C1 segment of cervical spinal cord (tissue), 14 donors: ENCODE data around the gene SAMD5.
"Not testable (repeated sequence)": the region's sequence is repeated elsewhere in the genome, so short reads cannot be mapped to it uniquely, and the experiment has no call there.

ENCODE experiments used
- DNase-seq, 14 donors: peaks; one replicate each; lab custom pipeline; 2025; lab: John Stamatoyannopoulos, UW

The SAMD5 gene

DNA sequence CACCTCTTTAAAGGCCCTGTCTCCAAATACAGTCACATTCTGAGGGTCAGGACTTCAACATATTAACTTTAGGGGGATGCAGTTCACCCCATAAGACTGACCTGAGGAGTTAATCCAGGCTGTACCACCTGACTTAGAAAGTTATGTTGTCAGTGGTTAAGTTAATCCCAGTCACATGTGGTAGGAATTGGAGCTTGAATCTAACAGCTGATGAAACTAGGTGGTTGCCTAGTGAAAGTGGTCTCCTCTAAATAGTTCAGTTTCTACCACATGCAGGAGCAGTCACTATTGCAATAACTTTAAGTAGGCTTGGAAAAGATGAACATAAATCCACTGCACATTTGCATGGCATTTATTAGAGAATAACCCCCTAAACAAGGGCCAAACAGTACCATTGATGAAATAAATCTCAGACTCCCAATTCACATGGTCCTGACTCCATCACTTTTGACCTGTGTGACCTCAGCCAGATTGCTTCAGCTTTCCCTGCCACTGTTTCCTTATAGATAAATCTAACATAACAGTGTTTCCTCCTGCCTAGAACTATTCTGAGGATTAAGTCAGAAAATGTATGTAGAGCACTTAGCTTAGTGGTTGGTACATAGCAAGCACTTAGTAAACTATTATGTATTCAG lies 20.1 kb downstream of the SAMD5 start:
- DNase-seq = no peak

DNA sequence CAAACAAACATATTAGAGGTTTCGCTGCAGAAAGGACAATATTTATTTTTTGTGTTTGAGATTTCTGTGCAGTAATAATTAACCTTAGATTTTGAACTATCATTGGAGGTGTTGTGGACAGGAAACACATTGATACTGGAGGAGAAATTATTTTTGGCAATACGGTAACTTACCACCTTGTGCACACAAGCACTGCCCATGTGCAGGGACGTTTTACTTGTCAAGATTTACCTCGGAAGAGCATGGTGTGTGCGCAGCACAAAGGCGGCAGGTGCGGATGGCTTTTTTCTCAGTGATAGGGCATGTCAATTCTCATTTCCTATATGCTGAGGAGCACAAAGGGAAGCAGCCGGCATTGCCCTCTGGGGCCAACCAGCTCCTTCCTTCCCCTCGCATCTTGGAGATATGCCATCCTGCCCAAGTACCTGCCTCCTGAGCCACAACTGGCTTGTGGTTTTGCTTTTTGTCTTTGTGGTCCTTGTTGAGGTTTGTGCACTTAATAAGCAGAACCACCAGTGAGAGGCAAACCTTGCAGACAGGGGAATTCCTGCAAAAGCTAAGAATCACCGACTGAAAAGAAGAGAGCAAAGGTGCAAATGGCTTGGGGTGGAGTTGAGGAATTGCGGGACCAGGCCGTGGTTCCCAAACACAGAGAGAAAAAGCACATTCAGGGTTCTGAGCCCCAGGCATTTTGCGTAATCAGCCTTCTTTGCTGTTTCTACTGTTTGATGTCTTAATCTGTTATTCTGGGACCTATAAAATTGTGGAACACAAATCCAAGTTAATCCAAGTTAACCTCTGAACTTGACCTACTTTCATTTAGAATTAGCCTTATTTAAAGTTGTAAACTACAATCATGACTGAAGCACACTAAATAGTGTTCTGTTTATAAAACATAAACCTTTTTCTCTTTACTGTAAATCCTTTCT lies 21.9 kb downstream of the SAMD5 start:
- no peak for DNase-seq

DNA sequence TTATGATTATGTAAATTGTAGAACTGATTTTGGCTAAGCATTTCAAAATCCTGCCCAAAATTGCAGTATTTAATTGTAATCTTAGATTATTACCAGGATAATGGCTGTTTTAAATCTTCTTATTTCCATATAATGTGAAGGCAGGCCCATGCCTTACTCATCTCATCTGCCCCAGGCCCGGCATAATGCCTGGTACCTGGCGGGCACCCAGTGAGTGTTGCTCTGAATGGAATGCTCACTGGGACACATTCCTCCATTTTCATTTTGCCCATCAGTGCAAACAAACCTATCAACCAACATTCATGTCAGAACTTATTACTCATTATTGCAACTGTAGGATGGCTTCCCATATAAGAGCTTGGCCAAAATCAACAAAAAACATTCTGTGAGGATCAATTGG lies 22.8 kb downstream of the SAMD5 start:
- DNase-seq = no peak

DNA sequence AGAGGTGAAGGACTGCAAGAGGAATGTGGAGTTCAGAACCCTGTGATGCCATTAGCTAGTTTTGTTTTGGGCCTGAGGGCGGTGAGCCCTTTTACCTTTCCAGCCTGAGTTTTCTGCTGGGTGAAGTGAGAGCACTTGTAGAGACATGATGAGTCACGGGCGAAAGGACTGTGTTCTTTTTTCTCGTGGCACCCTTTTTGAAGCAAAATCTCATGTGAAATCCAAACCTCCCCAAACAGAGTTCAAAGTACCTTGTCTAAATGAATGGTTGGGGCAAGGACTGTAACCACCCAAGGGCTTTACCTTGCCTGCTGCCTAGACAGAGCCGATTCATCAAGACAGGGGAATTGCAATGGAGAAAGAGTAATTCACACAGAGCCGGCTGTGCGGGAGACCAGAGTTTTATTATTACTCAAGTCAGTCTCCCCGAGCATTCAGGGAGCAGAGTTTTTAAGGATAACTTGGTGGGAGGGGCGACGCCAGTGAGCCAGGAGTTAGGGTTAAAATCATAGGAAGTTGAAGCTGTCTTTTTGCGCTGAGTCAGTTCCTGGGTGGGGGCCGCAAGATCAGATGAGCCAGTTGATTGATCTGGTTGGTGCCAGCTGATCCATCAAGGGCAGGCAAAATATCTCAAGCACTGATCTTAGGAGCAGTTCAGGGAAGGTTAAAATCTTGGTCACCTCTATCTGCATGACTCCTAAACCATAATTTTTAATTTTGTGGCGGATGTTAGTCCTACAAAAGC lies 25.8 kb downstream of the SAMD5 start:
- DNase-seq = no peak

DNA sequence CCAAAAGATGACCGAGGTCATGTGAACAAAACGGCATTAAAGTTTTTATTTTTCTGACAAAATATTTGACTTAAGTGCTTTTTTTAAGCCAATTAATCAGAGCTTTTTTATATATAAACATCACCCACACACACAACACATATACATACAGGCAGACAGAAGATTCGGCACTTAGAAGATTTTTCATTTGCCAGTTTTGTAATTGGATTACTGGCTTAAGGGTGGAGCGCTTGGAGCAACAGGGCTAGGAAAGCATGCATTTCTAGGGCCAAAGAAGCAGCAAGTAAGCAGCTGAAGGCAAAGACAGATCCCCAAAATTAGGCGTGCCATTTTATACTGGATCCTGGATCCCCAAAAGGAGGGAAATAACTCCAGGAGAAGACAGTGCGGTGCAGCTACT lies 30.3 kb downstream of the SAMD5 start:
- DNase-seq = no peak

DNA sequence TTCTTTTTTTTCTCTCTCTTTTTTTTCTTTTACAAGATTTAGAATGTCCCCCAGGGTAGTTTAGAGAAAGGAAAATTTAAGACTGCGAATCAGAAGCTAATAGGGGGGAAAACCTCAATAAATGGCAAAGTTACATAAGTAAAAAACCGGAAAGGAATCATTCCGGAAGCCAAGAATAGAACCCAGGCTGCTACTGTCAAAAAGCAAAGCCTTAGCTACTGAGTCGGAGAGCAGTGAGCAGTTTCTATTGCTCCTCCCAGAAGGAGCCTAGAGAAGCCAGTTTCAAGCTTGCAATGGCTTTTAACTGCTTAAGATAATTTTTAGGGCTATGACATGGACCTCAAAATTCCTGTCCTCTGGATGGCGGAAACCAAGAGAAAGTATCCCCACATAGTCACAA lies 31.6 kb downstream of the SAMD5 start:
- no peak for DNase-seq

DNA sequence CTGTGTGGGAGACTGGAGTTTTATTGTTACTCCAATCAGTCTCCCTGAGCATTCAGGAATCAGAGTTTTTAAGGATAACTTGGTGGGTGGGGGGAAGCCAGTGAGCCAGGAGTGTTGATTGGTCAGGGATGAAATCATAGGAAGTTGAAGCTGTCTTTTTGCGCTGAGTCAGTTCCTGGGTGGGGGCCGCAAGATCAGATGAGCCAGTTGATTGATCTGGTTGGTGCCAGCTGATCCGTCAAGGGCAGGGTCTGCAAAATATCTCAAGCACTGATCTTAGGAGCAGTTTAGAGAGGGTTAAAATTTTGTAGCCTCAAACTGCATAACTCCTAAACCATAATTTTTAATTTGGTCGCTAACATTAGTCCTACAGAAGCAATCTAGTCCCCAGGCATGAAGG lies 33.9 kb downstream of the SAMD5 start:
- DNase-seq = not testable (repeated sequence)

DNA sequence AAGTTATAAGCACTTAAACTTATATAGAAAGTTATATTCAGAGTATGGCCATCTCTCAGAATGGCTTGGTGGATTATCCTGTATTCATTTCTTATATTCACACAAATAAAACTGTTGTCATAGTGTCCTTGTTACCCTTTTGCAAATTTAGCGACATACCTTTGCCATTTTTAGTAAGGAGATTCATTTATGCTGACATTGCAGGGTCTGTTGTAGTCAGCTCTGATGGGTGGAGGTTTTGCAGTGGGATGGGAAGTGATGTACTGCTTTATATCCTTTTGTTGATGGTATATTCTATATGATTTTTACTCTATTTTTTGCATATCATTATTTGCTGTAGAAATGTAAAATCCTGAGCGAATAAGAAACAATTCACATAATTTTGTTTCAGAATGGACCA lies 35.9 kb downstream of the SAMD5 start:
- DNase-seq = no peak

DNA sequence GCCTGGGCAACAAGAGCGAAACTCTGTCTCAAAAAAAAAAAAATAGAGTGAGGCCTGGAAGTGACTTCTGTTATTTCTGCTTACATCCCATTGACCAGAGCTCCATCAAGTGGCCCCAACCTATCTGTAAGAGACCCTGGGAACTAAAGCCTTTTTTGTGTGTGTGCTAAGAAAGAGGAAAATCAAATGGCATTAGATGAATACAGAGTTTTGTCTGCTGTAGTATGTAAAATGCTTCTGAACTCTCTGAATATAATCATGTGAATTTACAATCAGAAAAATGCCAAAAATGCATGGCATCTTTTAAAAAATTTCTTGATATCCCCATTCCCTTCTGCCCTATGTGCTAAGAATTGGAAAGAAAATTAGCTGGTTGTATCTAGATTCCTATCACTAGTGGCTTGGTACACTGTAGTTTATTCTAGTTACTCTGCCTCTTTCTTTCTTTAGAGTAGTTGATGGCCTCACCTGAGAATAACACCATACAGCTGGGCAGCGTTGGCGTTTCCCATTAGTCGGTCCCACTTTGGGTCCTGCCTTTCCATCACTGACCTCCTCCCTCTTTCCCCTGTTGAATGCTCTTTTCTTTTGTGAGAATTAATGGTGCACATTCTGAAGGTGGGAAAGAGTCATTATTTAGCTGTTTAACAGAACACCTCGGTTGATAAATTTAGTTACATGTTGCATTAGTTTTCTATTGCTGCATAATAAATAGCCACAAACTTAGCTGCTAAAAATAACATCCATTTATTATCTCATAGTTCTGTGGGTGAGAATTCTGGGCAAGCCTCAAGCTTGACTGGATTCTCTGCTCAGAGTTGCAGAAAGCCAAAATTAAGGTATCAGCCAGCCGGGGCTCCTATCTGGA lies 38.2 kb downstream of the SAMD5 start:
- no peak for DNase-seq

DNA sequence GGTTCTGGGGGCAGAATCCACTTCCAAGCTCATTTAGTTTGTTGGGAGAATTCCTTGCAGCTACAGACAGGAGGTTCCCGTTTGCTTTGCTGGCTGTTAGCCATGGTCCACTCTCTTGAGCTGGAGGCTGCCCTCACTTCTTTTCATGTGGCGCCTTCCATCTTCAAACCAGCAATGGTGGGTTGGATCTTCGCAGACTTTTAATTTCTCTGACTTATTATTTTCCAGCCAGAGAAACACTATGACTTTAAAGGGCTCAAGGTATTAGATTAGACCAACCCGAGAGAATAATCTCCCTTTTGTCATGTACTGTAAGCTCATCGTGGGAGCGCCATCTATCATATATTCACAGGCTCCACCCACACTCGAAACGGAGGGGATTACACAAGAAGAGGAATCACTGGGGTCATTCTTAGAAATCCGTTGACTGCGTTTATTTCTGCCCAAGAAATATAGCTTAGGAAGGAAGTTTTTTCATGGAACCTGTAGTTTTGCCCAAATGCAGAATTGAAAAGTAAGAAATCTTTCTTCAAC lies 38.9 kb downstream of the SAMD5 start:
- no peak for DNase-seq

DNA sequence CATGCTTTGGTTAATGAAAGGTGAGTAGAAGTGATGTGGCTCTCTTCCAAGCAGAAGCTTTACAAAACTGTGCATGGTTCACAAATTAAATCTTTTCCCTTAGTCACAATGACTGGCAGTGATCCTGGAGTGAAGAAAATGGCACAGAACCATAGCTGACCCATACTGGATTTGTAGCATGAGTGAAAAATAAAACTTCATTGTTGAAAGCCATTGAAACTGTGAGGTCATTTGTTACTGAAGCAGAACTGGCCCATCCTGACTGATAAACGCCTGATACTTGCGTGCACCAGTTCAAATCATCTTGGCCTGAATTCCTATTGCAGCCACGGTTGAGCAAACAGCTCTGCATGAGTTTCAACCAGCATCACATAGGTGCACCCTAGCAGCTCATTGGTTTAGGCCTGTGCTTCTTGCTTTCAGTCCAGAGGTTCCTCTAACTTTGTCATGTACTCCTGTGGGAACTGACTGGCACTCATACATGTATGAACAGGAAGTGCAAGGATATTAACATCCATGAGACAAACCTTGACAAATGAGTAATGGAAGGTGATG lies 40.5 kb downstream of the SAMD5 start:
- no peak for DNase-seq

DNA sequence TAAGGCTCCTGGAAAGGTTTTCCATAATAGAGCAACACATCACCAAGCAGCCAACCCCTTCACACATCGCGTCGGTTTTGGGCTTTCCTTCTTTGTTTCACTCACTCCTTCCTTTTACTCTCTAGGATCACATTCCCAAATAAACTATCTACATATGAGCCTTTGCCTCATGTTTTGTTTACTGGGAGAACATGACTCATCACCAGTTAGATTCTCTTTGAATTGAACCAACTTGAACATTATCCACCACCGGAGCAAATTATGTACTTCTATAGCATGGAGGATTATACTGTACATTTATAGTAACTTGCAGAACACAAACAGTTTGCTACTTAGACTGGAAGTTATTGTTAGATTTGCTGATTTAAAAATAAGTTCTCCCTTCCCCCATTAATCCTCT lies 41.0 kb downstream of the SAMD5 start:
- no peak for DNase-seq

DNA sequence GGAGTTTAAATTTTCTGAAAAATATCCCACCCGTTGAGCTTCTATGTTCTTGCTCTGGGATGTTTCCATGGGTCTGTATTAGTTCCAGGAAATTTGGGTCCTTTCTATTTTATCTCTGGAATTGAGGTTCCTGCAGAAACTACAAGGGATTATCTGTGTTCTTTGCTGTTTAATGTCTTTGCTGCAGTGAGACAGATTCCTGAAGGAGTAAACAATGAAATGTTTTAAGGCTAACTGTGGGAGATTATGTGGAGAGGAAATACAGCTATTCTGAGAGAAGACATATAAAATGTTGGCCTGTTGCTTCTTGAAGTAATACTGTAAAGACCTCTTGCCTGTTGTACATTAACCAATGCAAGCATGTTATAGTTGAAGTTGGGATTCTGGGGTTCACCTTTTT lies 43.5 kb downstream of the SAMD5 start:
- DNase-seq = no peak

DNA sequence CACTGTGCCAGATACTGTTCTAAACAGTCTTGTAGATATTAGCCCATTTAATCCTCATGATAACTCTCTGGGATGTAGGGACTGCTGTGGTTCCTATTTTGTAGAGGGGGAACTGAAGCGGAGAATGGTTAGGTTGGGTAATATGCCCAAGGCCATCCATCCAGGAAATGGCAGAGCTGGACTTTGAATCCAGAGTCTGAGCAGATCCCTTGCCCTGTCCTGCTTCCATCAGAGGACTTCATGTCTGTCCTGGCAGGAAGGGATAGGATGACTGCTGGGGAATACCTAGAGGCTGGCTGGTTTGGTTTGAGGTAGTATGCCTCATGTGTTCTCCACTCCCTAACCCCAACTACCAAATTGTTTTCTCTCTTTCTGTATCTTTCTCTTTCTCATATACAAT lies 44.6 kb downstream of the SAMD5 start:
- DNase-seq = no peak

DNA sequence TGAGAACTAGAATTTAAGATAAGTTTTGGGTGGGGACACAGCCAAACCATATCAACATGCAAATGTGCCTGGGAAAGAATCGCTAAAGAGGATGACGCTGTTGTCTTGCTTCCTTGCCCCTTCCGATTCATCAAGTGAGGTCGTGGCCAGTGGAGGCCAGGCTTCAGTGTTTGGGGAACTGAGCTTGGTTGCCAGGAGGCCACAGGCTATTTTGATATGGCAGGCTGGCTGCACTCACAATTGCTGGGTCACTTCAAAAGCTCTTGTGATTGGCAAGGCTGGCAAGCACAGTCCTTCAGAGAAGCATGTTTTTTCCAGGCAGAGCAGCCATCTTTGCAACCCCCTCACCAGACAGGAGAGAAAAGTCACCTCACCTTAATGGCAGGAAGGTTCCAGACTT lies 45.8 kb downstream of the SAMD5 start:
- DNase-seq = no peak

DNA sequence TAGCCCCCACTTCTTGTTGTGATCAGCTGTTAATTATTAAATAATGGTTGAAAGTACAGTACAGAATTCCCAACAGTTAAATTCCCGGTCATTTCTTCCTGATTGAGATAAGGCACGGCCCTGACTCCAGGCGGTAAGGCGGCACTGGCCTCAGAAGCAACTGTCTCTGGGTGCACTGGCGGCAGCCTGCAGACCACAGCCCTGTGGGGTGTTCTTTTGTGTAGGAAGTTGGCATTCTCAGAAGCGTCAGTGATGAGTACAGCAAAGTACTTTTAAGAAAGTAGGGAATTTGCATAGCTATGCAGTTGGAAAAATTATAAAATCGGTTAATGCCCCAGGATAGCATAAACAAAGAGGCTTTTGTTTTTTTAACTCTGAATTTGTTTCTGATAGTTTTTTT lies 50.5 kb downstream of the SAMD5 start:
- DNase-seq = no peak

DNA sequence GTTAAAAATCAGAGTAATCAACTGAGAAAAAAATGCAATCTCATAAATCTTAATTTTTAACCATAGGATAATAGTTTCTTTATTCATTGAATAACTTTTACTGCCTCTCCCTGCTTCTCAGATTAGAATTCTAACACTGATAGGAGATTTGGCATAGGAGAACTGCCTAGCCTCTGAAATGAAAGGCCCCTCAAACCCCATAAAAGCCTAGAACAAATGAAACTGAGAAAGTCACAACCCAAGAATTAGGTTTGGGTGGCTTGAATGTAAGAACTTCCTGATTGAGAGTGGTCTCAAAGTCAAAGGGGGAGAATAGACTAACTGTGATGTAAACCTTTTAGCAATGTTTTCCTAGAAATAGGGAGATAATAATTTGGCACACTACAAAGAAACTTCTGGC lies 52.2 kb downstream of the SAMD5 start:
- DNase-seq = no peak

DNA sequence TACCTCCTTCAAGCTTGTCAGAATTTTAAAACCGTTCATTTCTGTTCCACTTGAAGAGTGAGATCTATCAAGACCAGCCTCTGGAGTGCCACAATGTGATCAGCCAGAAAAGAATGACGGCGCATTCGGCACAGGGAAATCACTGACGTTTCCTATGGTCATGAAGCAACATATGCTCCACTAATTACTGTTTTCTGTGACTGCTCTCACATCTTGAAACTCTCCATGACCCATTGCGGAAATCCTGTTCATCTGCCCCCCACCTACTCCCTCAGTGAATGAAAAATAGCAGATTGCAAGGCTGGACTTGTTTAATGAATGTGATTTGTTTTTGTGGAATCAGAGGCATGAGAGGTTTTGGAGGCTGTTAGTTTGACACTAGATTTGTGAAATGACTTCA lies 53.2 kb downstream of the SAMD5 start:
- DNase-seq = no peak

DNA sequence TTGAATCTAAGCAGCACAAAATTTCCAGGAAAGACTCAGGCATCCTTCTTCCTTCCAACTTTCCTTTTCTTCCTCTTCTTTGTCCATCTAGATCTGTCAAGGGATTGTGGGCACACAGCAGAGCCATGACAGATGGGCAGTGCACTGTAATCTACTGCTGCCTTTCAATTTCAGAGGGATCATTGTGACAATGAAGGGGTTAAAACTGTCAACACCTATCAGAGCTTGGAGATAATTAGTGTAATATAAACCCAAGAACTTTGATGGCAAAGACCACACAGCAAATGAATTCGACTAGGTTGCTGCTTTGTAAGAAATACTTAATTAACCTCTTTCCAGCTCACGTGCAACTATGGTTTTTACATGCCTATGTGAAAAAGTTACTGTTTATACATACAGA lies 55.0 kb downstream of the SAMD5 start:
- DNase-seq = no peak

DNA sequence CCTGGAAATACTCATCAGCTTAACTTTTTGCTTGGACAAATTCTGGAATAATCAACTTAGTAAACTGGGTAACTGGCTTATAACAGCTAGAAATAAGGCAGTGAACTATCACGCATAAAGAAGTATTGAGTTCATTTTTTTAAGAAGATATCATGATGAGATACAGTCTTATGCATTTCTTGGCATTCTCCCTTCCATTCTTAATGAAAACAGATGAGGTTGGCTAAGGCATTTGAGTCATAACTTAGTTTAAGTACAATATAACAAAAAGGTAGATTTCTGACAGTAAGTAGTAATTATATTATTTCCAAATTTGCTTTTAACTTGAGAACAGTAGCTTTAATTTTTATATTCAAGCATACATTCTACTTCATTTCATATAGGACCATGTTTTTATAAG lies 56.1 kb downstream of the SAMD5 start:
- no peak for DNase-seq
